Measurements from ENCODE around the gene UGT2A2. TPM values are rescaled to one million over a fixed set of nuclear protein-coding genes. Genes with fewer than 3 reads are reported as not detected.

The UGT2A2 gene
- total RNA-seq, 2 donors from 2014 or later: not detected

GRCh38 chr4:69610484-69610883 is 29.0 kb downstream of the UGT2A2 start:
- DNase-seq (no peak), ATAC-seq (no peak)
- Mint-ChIP-seq H3K4me3 (no peak overlapping the region), H3K4me1 (no peaks in the 10 kb centered on the region), H3K27me3 (no peaks in the 10 kb centered on the region), H3K27ac (no peak overlapping the region), H3K36me3 (ENCODE audit: low read depth) (no peaks in the 10 kb centered on the region)
- no peaks in the 10 kb centered on the region for H3K9me3 ChIP-seq (ENCODE audit: control insufficient read depth, low read length, poor library complexity, severe bottlenecking)

GRCh38 chr4:69601065-69601464 is 38.4 kb downstream of the UGT2A2 start:
- Mint-ChIP-seq H3K27me3 (no peaks in the 10 kb centered on the region), H3K4me3 (no peak overlapping the region), H3K27ac (no peak overlapping the region), H3K36me3 (ENCODE audit: low read depth) (no peaks in the 10 kb centered on the region), H3K4me1 (no peaks in the 10 kb centered on the region)
- ATAC-seq (no peak), DNase-seq (no peak)
- H3K9me3 ChIP-seq (ENCODE audit: control insufficient read depth, low read length, poor library complexity, severe bottlenecking): no peaks in the 10 kb centered on the region

GRCh38 chr4:69600013-69600412 is 39.4 kb downstream of the UGT2A2 start:
- no peak for DNase-seq
- no peak overlapping the region for H3K4me3 Mint-ChIP-seq
- H3K4me1 Mint-ChIP-seq: no peaks in the 10 kb centered on the region
- no peaks in the 10 kb centered on the region for H3K36me3 Mint-ChIP-seq (ENCODE audit: low read depth)
- no peak for ATAC-seq
- no peaks in the 10 kb centered on the region for H3K9me3 ChIP-seq (ENCODE audit: control insufficient read depth, low read length, poor library complexity, severe bottlenecking)
- no peak overlapping the region for H3K27ac Mint-ChIP-seq
- H3K27me3 Mint-ChIP-seq: no peaks in the 10 kb centered on the region

GRCh38 chr4:69594382-69594781 is 45.1 kb downstream of the UGT2A2 start:
- no peaks in the 10 kb centered on the region for H3K4me1 Mint-ChIP-seq
- H3K9me3 ChIP-seq (ENCODE audit: control insufficient read depth, low read length, poor library complexity, severe bottlenecking): no peaks in the 10 kb centered on the region
- no peaks in the 10 kb centered on the region for H3K27me3 Mint-ChIP-seq
- DNase-seq: no peak
- no peak overlapping the region for H3K27ac Mint-ChIP-seq
- no peak for ATAC-seq
- H3K36me3 Mint-ChIP-seq (ENCODE audit: low read depth): no peaks in the 10 kb centered on the region
- H3K4me3 Mint-ChIP-seq: no peak overlapping the region

DNA sequence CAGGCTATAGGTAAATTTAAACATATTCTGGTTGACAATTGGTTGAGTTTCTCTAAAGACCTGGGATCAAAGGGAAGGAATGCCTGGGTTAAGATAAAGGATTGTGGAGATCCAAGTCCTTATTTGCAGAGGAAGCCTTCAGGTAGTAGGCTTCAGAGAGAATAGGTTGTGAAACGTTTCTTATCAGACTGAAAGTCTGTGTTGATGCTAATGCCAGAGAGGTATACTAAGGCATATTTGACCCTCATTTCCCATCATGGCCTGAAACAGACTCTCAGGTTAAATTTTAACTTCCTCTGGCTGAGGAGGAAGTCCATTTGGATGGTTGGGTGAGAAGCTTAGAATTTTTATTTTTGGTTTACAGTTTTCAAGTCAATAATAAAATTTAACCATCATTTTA is 48.1 kb downstream of the UGT2A2 start:
- no peaks in the 10 kb centered on the region for H3K4me1 Mint-ChIP-seq
- DNase-seq (no peak), ATAC-seq (no peak)
- no peak overlapping the region for H3K4me3 Mint-ChIP-seq
- no peaks in the 10 kb centered on the region for H3K9me3 ChIP-seq (ENCODE audit: control insufficient read depth, low read length, poor library complexity, severe bottlenecking)
- no peak overlapping the region for H3K27ac Mint-ChIP-seq
- no peaks in the 10 kb centered on the region for H3K36me3 Mint-ChIP-seq (ENCODE audit: low read depth)
- no peaks in the 10 kb centered on the region for H3K27me3 Mint-ChIP-seq

DNA sequence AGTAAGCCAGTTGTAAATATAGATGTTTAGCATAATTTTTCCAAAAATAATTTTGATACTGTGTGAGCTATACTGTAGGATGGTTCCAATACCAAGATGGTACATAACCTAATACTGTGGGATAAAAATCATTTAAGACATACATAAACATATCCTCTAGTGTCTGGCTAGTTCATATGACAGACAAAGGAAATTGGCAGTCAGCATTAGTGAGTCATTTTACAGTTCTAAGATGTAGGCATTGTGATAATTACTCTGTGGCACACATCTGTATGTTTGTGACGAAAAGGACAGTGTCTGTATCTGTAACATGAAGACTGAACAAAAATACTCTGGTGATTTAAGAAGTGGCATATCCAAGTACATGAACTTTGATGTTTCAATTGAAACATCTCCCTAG is 49.6 kb downstream of the UGT2A2 start:
- no peaks in the 10 kb centered on the region for H3K27me3 Mint-ChIP-seq
- ATAC-seq: no peak

DNA sequence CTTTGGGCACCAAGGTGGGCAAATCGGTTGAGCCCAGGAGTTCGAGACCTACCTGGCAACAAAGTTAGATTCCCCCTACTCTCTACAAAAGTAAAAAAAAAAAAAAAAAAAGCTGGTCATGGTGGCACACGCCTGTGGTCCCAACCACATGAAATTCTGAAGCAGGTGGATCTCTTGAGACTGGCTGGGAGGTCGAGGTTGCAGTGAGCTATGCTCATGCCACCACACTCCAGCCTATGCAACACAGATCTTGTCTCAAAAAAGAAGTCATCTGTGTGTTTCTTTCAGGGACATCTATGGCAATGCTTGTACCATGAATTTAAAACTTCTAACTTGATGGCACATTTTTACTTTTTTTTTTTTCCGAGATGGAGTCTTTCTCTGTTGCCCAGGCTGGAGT is 55.3 kb downstream of the UGT2A2 start:
- H3K4me1 Mint-ChIP-seq: no peaks in the 10 kb centered on the region
- no peak overlapping the region for H3K27ac Mint-ChIP-seq
- H3K27me3 Mint-ChIP-seq: no peaks in the 10 kb centered on the region
- ATAC-seq: no peak
- H3K36me3 Mint-ChIP-seq (ENCODE audit: low read depth): no peaks in the 10 kb centered on the region
- no peak for DNase-seq
- H3K9me3 ChIP-seq (ENCODE audit: control insufficient read depth, low read length, poor library complexity, severe bottlenecking): no peaks in the 10 kb centered on the region
- no peak overlapping the region for H3K4me3 Mint-ChIP-seq

More for the DNA sequence above, 49.6 kb downstream of the UGT2A2 start:
- H3K4me3 Mint-ChIP-seq: no peak overlapping the region
- no peak overlapping the region for H3K27ac Mint-ChIP-seq
- H3K36me3 Mint-ChIP-seq (ENCODE audit: low read depth): no peaks in the 10 kb centered on the region
- H3K4me1 Mint-ChIP-seq: no peaks in the 10 kb centered on the region
- DNase-seq: no peak
- H3K9me3 ChIP-seq (ENCODE audit: control insufficient read depth, low read length, poor library complexity, severe bottlenecking): no peaks in the 10 kb centered on the region

DNA sequence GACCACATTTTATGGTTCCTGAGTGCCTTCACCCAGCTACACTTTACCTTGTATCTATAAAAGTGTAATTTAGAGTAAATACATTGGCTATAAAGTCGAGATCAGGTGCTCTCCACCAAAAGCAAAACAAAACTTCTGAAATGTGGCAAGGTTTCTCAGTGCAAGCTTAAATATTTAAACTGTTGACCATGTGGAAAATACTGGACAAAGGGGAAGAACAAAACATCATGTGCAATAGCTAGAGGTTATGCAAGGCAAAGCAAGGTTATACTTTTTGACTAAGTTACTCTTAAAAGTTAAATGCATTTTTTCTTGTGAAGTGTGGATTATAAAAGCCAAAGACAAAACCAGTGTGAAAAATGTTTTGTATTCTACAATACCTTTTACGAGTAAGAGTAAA is 55.9 kb downstream of the UGT2A2 start:
- Mint-ChIP-seq H3K36me3 (ENCODE audit: low read depth) (no peaks in the 10 kb centered on the region), H3K27me3 (no peaks in the 10 kb centered on the region), H3K4me1 (no peaks in the 10 kb centered on the region), H3K4me3 (no peak overlapping the region), H3K27ac (no peak overlapping the region)
- DNase-seq (no peak), ATAC-seq (no peak)
- H3K9me3 ChIP-seq (ENCODE audit: control insufficient read depth, low read length, poor library complexity, severe bottlenecking): no peaks in the 10 kb centered on the region

GRCh38 chr4:69577245-69577644 is 62.2 kb downstream of the UGT2A2 start:
- no peak for ATAC-seq

DNA sequence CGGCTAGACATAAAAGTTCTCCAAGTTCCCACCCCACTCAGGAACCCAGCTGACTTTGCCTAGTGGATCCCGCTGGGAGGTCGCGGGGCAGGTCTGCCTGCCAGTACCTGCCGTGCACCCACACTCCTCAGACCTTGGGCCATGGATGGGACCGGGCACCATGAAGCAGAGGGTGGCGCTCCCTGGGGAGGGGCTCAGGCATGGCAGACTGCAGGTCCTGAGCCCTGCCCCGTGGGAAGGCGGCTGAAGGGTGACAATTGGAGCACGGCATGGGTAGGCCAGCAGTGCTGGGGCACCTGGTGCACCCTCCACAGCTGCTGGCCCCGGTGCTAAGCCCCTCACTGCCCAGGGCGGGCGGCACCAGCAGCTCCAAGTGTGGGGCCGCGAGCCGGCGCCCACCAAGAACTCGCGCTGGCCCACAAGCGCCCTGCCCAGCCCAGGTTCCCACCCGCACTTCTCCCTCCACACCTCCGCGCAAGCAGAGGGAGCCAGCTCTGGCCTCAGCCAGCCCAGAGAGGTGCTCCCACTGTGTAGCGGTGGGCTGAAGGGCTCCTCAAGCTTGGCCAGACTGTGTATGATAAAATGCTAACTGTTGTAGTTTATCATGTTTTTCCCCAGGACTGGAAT is 63.1 kb downstream of the UGT2A2 start:
- no peak overlapping the region for H3K27ac Mint-ChIP-seq
- no peaks in the 10 kb centered on the region for H3K4me1 Mint-ChIP-seq
- H3K9me3 ChIP-seq (ENCODE audit: control insufficient read depth, low read length, poor library complexity, severe bottlenecking): no peaks in the 10 kb centered on the region
- no peak for ATAC-seq
- no peaks in the 10 kb centered on the region for H3K27me3 Mint-ChIP-seq
- H3K4me3 Mint-ChIP-seq: no peak overlapping the region
- no peak for DNase-seq
- H3K36me3 Mint-ChIP-seq (ENCODE audit: low read depth): no peaks in the 10 kb centered on the region

More at GRCh38 chr4:69577245-69577644, 62.2 kb downstream of the UGT2A2 start:
- H3K4me3 Mint-ChIP-seq: no peak overlapping the region
- H3K36me3 Mint-ChIP-seq (ENCODE audit: low read depth): no peaks in the 10 kb centered on the region
- H3K4me1 Mint-ChIP-seq: no peaks in the 10 kb centered on the region
- no peaks in the 10 kb centered on the region for H3K27me3 Mint-ChIP-seq
- H3K27ac Mint-ChIP-seq: no peak overlapping the region
- no peak for DNase-seq
- H3K9me3 ChIP-seq (ENCODE audit: control insufficient read depth, low read length, poor library complexity, severe bottlenecking): no peaks in the 10 kb centered on the region

DNA sequence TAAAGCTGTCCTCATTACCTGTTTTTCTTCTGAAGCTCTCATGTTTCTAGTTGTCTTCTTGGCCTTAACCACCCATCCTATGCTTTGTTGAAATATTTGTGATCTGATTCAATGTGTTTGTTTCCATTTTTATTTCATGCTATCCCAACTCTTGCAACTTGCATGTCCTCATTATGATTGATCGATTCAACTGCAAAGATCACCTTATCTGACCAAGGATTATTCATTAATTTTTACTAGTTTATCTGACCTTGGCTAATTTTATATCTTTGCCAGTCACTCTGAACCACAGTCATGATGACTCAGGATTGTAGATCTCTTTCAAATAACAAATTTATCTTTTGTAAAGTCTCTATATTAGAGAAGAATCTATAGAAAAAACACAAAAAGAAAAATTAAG is 70.7 kb downstream of the UGT2A2 start:
- H3K9me3 ChIP-seq (ENCODE audit: control insufficient read depth, low read length, poor library complexity, severe bottlenecking): no peaks in the 10 kb centered on the region
- Mint-ChIP-seq H3K27ac (no peak overlapping the region), H3K4me3 (no peak overlapping the region), H3K36me3 (ENCODE audit: low read depth) (no peaks in the 10 kb centered on the region), H3K4me1 (no peaks in the 10 kb centered on the region), H3K27me3 (no peaks in the 10 kb centered on the region)
- ATAC-seq (no peak), DNase-seq (no peak)

DNA sequence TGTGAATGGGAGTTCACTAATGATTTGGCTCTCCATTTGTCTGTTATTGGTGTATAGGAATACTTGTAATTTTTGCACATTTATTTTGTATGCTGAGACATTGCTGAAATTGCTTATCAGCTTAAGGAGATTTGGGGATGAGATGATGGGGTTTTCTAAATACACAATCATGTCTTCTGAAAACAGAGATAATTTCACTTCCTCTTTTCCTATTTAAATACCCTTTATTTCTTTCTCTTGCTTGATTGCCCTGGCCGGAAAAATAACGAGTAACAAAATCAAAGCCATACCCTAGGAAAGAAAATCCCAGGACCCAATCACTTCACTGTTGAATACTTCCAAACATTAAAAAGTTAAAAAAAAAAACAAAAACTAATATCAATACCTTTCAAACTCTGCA is 76.0 kb downstream of the UGT2A2 start:
- no peaks in the 10 kb centered on the region for H3K27me3 Mint-ChIP-seq
- H3K36me3 Mint-ChIP-seq (ENCODE audit: low read depth): no peaks in the 10 kb centered on the region
- no peak overlapping the region for H3K4me3 Mint-ChIP-seq
- no peak overlapping the region for H3K27ac Mint-ChIP-seq
- ATAC-seq: no peak
- no peaks in the 10 kb centered on the region for H3K4me1 Mint-ChIP-seq
- no peaks in the 10 kb centered on the region for H3K9me3 ChIP-seq (ENCODE audit: control insufficient read depth, low read length, poor library complexity, severe bottlenecking)
- DNase-seq: no peak

DNA sequence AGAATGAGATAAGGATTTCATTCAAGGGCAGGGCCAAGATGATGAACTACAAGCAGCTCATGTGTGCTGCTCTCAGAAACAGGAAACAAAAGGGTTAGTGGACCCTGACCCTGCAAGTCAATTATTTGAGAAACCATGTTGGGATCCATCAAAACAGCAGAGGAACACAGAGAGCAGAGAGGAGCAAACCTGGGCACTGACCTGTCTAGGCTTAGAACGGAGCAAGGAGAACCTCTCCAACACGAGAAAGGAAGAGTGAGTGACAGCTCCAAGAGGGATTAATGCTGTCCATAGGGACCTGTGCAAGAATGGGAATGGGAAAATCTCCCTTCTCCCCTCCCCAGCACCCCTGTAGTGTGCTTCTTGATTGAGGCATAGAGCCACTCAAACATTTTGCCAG is 89.8 kb downstream of the UGT2A2 start:
- Mint-ChIP-seq H3K27me3 (no peaks in the 10 kb centered on the region), H3K4me3 (no peak overlapping the region), H3K27ac (no peak overlapping the region), H3K4me1 (no peaks in the 10 kb centered on the region), H3K36me3 (ENCODE audit: low read depth) (no peaks in the 10 kb centered on the region)
- no peaks in the 10 kb centered on the region for H3K9me3 ChIP-seq (ENCODE audit: control insufficient read depth, low read length, poor library complexity, severe bottlenecking)
- DNase-seq: no peak
- ATAC-seq: no peak

GRCh38 chr4:69546134-69546765 is 93.2 kb downstream of the UGT2A2 start:
- no peaks in the 10 kb centered on the region for H3K27me3 Mint-ChIP-seq
- no peak overlapping the region for H3K4me3 Mint-ChIP-seq

More at GRCh38 chr4:69546134-69546765, 93.2 kb downstream of the UGT2A2 start:
- Mint-ChIP-seq H3K4me1 (no peaks in the 10 kb centered on the region), H3K36me3 (ENCODE audit: low read depth) (no peaks in the 10 kb centered on the region), H3K27ac (no peak overlapping the region)
- no peak for DNase-seq
- ATAC-seq: no peak
- no peaks in the 10 kb centered on the region for H3K9me3 ChIP-seq (ENCODE audit: control insufficient read depth, low read length, poor library complexity, severe bottlenecking)

All from T-helper 17 cell (primary cell).